Measurements from ENCODE around the gene CPSF4L. TPM values are rescaled to one million over a fixed set of nuclear protein-coding genes. Genes with fewer than 3 reads are reported as not detected.
"Not testable (repeated sequence)": the region's sequence is repeated elsewhere in the genome, so short reads cannot be mapped to it uniquely, and the experiment has no call there.

Gene CPSF4L
- polyA plus RNA-seq, 4 donors, result 0.17 to 0.26 TPM; not detected in 2

- DNase-seq (ENCODE audit: low read depth in 4 of 4, low spot score in 3 of 4), result no peak
Observed at GRCh38 chr17:73271072-73271471, 9.4 kb upstream of the CPSF4L start.

GRCh38 chr17:73269791-73270190 is 8.1 kb upstream of the CPSF4L start:
- DNase-seq (ENCODE audit: low read depth in 4 of 4, low spot score in 3 of 4), result no peak

GRCh38 chr17:73269329-73269615 is 7.6 kb upstream of the CPSF4L start:
- DNase-seq (ENCODE audit: low read depth in 4 of 4, low spot score in 3 of 4), result no peak

- no peak for DNase-seq (ENCODE audit: low read depth in 4 of 4, low spot score in 3 of 4)
Observed at GRCh38 chr17:73268582-73269328, 7.1 kb upstream of the CPSF4L start.

- DNase-seq (ENCODE audit: low read depth in 4 of 4, low spot score in 3 of 4), result no peak
Observed at GRCh38 chr17:73267648-73268537, 6.2 kb upstream of the CPSF4L start.

- DNase-seq (ENCODE audit: low read depth in 4 of 4, low spot score in 3 of 4), result no peak
Observed at GRCh38 chr17:73266796-73267195, 5.1 kb upstream of the CPSF4L start.

GRCh38 chr17:73265646-73266640 is 4.3 kb upstream of the CPSF4L start:
- DNase-seq (ENCODE audit: low read depth in 4 of 4, low spot score in 3 of 4), result no peak

GRCh38 chr17:73264448-73264847 is 2.8 kb upstream of the CPSF4L start:
- not testable (repeated sequence) for DNase-seq (ENCODE audit: low read depth in 4 of 4, low spot score in 3 of 4)

GRCh38 chr17:73262676-73263642 is 1.3 kb upstream of the CPSF4L start:
- no peak for DNase-seq (ENCODE audit: low read depth in 4 of 4, low spot score in 3 of 4)

- no peak for DNase-seq (ENCODE audit: low read depth in 4 of 4, low spot score in 3 of 4)
Observed at GRCh38 chr17:73261952-73262675, 434 bp upstream of the CPSF4L start.

- no peak for DNase-seq (ENCODE audit: low read depth in 4 of 4, low spot score in 3 of 4)
Observed at GRCh38 chr17:73257516-73257915, 4.2 kb downstream of the CPSF4L start.

- no peak for DNase-seq (ENCODE audit: low read depth in 4 of 4, low spot score in 3 of 4)
Observed at GRCh38 chr17:73256220-73256619, 5.5 kb downstream of the CPSF4L start.

GRCh38 chr17:73255671-73256181 is 6.0 kb downstream of the CPSF4L start:
- DNase-seq (ENCODE audit: low read depth in 4 of 4, low spot score in 3 of 4), result peak in 1 of 4 donors; percentile 59

- DNase-seq (ENCODE audit: low read depth in 4 of 4, low spot score in 3 of 4), result no peak
Observed at GRCh38 chr17:73251871-73252270, 9.8 kb downstream of the CPSF4L start.

- DNase-seq (ENCODE audit: low read depth in 4 of 4, low spot score in 3 of 4), result no peak
Observed at GRCh38 chr17:73250851-73251640, 10.6 kb downstream of the CPSF4L start.

- no peak for DNase-seq (ENCODE audit: low read depth in 4 of 4, low spot score in 3 of 4)
Observed at GRCh38 chr17:73249700-73250099, 12.0 kb downstream of the CPSF4L start.

GRCh38 chr17:73248532-73248931 is 13.1 kb downstream of the CPSF4L start:
- no peak for DNase-seq (ENCODE audit: low read depth in 4 of 4, low spot score in 3 of 4)

GRCh38 chr17:73247726-73248125 is 14.0 kb downstream of the CPSF4L start:
- DNase-seq (ENCODE audit: low read depth in 4 of 4, low spot score in 3 of 4), result no peak
